Measurements from ENCODE around the gene DUSP22.
"Not testable (repeated sequence)": the region's sequence is repeated elsewhere in the genome, so short reads cannot be mapped to it uniquely, and the experiment has no call there.

DUSP22 gene

DNA sequence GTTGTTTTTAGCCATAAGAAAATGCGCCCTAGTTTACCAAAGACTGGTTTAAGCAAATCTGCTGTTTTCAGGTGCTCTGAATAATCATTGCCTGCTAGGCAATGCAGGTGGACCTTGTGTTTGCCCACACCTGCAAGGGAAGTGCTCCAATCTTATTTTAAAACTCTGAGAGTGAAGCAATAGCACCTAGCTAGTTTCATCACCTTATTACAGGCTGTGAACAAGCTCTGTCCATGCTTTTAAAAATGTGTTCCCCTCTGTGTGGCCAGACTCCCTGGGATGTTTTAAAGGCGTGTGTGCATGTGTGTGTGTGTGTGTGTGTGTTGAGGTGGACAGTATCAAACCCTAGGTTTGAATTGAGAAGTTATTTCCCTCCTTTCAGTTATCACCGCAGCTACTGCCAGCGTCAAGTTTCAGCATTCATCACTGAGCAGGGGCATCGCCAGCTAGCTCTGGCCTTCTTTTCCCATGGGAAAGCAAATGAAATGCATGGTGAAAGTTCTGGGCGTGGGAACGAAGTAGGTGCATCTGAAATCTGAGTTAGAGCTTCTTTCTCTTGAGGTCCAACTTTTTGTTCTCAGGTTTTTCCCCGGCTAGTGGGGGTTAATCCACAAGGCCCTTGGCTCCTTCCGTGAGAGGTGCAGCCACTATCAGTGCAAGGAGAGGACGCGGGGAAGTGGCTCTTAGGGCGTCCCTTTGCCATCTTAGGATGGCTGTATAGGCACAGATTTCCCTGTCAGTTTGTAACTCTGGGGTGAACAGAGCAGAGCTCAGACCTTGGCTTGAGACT lies 30.8 kb downstream of the DUSP22 start:
- DNase-seq (ENCODE audit: low read depth in 4 of 4, low spot score in 1 of 4) = no peak

DNA sequence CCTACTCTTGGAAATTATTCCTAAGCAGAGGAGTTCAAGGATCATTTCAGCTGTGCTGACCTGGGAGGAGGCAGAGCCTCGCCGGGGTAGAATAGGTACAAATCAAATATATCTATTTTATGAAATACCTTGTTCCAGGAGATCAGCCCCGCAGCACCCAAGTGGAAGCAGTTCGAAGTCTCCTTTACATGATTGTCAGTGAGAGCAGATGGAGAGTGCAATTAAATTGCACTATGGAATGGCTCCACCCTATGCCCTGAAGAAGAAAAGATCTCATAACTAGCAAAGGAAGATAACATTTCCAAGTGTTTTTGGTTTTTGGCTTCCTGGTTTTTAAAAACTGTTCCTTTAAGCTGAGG lies 31.4 kb downstream of the DUSP22 start:
- DNase-seq (ENCODE audit: low read depth in 4 of 4, low spot score in 1 of 4) = no peak

DNA sequence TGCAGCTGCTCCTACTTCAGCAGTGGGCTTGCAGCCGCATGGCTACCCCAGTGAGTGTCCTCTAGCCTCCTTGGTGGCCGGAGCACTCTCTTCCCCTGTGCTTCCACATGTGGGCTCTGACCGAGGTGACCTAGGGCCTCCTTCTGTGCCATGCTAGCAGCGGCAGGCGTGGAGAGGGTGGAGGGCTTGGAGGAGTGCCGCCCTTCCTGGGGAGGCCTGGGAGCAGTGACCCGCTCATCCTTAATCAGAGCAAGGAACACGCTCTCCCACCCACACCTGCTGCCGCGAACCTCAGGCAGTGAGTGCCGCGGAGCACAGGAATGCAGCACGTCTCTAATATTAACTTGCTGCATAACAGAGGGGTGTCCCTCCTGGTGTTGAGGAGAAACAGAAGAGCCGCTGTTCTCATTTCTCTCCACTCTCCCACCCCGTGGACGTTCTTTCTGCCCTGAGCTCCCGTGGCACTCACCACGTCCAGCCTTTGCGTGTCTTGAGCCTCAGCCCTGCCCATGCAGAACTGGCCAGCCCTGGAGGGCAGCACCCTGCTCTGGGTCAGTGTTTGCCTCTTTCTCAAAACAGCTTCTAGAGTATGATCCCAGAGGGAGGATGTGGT lies 31.9 kb downstream of the DUSP22 start:
- no peak for DNase-seq (ENCODE audit: low read depth in 4 of 4, low spot score in 1 of 4)

DNA sequence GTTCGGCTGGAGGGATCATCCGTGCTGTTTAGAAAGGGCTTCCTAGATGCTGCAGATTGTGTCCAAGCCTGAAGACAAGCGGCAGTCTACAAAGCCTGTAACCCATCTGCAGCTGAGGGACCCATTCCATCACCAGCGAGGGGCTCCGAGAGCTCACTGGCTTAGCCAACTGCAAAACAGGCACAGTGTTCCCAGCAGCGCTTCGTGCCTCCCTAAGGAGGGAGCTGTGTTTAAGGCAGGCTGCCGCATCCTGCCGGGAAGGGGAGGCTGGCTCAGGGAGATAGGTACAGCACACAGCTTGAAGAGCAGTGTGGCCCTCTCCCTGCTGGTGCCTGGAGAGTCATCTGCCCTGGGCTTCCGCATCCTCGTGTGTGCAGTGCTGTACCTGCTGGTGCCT lies 32.4 kb downstream of the DUSP22 start:
- DNase-seq (ENCODE audit: low read depth in 4 of 4, low spot score in 1 of 4) = no peak

DNA sequence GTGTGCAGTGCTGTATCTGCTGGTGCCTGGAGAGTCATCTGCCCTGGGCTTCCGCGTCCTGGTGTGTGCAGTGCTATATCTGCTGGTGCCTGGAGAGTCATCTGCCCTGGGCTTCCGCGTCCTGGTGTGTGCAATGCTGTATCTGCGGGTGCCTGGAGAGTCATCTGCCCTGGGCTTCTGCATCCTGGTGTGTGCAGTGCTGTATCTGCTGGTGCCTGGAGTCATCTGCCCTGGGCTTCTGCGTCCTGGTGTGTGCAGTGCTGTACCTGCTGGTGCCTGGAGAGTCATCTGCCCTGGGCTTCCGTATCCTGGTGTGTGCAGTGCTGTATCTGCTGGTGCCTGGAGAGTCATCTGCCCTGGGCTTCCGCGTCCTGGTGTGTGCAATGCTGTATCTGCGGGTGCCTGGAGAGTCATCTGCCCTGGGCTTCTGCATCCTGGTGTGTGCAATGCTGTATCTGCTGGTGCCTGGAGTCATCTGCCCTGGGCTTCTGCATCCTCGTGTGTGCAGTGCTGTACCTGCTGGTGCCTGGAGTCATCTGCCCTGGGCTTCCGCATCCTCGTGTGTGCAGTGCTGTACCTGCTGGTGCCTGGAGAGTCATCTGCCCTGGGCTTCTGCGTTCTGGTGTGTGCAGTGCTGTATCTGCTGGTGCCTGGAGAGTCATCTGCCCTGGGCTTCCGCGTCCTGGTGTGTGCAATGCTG lies 33.0 kb downstream of the DUSP22 start:
- not testable (repeated sequence) for DNase-seq (ENCODE audit: low read depth in 4 of 4, low spot score in 1 of 4)

DNA sequence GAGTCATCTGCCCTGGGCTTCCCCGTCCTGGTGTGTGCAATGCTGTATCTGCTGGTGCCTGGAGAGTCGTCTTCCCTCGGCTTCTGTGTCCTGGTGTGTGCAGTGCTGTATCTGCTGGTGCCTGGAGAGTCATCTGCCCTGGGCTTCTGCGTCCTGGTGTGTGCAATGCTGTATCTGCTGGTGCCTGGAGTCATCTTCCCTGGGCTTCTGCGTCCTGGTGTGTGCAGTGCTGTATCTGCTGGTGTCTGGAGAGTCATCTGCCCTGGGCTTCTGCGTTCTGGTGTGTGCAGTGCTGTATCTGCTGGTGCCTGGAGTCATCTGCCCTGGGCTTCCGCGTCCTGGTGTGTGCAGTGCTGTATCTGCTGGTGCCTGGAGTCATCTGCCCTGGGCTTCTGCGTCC lies 33.8 kb downstream of the DUSP22 start:
- DNase-seq (ENCODE audit: low read depth in 4 of 4, low spot score in 1 of 4) = not testable (repeated sequence)

DNA sequence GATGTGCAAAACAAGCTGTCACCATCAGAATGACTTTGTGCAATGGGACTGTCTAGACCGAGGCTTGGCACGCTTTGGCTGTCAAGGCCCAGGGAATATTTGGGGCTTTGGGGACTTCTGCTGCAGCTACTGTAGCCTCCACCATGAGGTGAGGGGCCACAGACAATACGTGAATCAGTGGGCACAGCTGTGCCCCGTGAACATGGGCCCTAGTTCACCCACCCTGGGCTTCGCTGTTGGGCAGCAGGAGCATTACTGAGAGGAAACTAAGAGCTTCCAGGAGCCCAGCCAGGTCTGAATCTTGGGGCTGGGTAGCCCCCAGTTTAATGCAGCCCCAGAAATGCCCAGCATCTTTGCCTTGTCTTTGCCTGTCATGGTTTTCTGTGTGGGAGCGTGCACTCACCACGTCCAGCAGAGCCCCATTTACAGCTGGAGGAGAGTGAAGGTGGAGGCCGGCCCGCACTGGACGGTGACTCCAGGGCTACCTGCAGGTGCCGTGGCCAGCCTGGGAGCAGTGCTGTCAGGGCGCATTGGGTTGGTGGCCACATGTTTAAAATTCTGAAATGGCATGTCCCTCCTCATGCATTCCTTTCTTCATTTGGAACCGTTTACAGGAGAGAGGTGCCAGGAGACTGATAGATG lies 34.7 kb downstream of the DUSP22 start:
- DNase-seq (ENCODE audit: low read depth in 4 of 4, low spot score in 1 of 4) = no peak

DNA sequence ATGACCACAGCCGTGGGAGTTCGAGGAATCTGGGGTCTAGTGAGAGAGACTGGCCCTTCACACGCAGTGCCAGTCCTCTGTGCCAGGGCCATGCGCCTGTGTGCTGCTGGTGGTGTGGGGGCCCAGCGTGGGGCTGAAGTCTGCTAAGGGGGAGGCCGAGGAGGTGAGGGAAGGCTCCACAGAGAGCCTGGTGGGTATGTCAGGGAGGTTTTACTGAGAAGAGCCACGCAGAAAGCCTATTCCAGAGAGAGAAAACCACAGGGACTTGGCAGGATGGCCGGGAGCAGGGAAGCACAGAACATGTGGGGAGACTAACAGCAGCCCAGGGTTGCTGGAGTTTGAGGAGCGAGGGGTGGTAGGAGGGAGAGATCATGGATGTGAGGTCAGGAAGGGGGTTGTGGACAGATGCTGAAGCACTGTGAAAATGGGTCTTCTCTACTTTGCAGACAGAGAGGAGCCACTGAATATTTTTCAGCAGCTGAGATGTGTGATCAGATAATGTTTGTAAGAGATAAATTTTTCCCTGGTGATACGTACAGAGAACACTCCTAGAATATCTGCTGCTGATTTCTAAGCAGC lies 35.3 kb downstream of the DUSP22 start:
- DNase-seq (ENCODE audit: low read depth in 4 of 4, low spot score in 1 of 4) = no peak

DNA sequence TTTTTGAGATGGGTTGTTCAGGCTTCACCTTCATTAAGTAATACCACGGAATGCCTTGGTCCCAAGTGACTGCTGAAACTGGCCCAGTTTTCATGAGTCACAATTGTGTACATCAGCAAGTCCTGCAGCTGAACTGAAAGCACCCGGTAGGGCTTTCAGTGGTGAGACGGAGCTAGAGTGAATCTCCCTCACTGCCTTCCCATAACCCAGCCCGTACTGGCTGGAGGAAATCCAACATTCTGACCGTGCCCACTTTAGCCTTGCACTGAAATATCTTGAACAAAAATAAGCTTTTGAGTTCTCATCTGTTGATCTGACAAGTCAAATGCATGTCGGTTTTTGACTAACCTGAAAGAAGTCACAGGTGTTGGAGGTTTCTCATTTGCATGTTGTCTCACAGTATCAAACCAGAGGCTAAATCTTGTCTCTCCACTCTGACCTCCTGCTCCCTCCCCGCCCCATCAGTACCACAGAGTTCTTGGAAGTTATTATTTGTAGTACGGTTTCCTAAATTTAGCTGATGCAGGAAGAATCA lies 35.9 kb downstream of the DUSP22 start:
- DNase-seq (ENCODE audit: low read depth in 4 of 4, low spot score in 1 of 4) = no peak

DNA sequence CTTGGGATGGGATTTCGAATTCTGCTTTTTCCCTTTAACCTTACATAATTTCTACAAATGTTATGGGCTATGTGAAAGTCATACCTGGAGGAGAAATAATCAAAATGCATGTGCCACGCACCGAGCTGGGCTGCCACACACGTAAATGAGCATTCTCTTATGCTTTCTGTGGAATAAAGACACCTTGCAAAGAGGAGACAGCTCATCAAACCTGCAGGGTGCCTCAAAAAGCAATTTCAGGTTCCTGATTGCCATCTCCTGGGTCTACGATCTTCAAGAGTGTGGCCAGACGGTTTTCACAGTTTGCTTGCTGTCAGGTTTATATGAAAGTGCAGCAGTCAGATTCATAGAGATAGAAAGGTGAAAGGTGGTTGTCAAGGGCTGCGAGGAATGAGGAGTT lies 36.6 kb downstream of the DUSP22 start:
- no peak for DNase-seq (ENCODE audit: low read depth in 4 of 4, low spot score in 1 of 4)

DNA sequence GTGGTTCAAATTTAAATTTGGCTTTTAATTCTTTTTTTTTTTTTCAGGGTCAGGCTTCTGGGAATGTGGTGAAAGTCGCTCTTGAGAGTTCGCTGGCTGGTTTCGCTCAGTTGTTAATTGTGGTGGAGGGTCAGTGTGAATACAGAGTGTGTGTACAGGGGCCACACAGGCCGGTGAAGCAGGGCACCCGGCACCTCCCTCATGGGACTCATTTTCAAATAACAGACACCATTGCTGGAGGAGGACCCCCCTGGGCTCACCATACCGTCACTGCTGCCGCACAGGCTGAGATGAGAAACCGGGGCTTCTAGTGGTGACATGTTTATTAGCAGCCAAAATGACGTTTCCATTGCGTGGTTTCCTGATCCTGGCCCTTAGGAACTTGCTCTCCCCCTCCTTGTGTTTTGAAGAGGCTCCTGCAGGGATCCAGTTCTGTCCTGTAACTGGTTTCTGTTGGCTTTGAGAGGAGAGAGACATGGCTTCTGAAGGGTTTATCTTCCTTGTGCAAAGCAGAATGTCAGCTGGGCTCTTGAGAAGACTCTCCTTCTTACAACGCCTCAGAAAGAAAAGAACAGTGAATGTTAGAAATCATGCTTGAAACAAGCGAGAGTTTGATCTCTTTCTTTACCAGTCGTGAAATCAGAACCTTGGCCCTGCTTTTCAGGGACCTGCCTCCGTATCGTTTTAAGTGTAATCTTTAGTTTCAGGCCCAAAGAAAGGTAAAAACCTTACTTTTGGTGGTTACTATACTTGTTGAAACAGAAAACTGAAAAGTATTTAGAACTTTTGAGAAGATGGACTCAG lies 37.8 kb downstream of the DUSP22 start:
- no peak for DNase-seq (ENCODE audit: low read depth in 4 of 4, low spot score in 1 of 4)

DNA sequence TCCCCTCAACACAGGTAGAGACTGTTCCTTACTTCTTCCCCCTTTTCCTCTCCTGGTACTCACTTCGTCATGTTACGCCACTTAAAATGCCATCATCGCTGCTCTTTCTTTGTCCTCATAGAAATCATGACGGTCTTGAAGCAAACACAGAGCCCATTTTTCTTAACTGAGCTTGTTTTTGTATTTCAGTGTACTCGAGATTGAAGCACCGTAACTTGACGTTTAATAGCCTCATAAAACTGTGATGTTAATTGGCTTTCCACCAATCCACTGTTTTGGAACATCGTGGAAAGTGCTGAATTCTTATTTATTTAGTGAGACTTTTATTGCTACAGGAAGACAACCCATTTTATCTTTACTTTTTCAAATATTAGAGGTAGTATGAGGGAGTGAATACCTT lies 38.7 kb downstream of the DUSP22 start:
- no peak for DNase-seq (ENCODE audit: low read depth in 4 of 4, low spot score in 1 of 4)

DNA sequence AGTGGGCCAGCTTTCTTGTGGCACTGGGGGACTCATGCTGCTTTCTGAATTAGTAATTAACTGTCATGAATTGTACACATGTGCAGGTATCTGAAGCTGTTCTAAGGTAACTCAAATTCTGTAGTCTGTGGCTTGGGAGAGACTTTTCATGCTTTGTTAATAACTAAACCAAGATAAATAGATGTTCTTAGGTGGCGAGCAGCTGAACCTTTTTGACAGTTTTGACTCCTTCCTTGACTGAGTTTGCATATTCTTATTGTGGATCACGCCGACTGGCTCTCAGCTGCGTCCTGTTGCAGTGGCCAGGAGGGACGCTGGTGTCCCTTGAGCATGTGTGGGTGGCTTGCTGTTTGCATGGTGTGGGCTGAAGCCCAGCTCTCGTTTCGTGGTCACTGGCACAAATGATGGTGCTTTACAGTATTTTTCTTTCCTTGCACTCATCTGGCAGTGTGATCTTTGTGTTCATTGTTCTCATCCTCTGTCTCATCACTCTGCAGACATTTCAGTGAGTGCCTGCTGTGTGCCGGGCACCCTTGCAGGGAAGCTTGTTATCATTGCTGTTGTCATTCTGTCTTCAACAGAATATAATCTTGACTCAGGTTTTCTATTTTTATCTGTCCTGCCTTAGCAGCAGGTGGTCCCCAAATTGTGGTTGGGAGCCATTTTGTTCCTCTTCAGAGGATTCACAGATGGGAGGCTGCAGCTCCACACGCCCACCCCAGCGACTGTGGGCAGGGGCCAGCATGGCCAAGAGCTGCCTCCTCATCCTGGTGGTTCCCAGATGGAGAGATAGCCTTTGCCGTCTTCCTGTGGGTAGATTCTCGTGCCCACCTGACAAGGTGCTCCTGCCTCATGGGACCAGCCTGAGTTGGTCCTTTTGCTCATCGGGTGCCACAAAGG lies 39.6 kb downstream of the DUSP22 start:
- DNase-seq (ENCODE audit: low read depth in 4 of 4, low spot score in 1 of 4) = no peak

DNA sequence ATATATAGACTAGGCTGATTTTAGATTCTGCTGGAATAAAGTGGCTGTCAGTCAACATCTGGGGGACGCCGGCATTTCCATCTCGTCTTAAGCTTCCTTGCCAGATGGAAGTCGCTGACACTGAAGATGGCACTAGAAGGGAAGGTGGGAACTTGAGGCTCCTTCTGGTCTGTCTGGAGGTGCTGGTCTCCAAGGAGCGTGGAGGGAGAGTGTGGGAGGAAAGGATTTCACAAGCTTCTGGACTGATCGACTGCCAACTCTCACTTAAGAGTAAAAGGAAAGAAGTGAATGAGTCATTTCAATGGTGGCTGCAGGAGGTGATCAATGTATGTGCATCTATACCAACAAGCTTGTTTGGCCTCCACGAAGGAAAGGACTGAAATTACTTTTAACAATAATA lies 40.4 kb downstream of the DUSP22 start:
- DNase-seq (ENCODE audit: low read depth in 4 of 4, low spot score in 1 of 4) = no peak

DNA sequence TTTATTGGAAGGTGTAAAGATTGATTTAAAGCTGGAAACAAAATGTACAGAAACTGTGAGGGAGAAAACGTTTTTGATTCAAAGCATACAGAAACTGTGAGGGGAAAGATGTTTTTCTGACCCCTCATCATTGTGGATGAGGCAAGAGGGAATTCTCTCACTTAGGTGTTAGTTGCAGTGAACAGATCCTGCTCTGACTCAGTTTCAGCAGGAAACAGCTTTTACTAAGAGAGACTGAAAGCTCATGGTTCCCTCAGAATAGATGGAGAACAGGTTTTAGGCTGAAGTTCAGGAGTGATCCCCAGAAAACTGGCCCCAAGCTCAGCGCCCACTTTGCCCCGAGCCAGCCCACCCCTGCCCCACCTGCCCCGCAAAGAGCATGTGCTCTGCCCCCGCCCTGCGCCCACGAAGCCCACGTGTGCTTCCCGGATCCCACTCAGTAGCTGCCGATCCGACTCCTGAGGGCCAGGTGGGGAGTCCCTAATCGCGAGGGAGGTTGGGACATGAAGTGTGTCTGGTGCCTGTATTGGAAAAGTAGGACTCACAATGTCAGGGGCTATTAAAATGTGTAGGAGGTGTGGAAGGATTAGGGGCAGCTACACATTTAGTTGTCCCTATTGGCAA lies 41.2 kb downstream of the DUSP22 start:
- DNase-seq (ENCODE audit: low read depth in 4 of 4, low spot score in 1 of 4) = no peak

DNA sequence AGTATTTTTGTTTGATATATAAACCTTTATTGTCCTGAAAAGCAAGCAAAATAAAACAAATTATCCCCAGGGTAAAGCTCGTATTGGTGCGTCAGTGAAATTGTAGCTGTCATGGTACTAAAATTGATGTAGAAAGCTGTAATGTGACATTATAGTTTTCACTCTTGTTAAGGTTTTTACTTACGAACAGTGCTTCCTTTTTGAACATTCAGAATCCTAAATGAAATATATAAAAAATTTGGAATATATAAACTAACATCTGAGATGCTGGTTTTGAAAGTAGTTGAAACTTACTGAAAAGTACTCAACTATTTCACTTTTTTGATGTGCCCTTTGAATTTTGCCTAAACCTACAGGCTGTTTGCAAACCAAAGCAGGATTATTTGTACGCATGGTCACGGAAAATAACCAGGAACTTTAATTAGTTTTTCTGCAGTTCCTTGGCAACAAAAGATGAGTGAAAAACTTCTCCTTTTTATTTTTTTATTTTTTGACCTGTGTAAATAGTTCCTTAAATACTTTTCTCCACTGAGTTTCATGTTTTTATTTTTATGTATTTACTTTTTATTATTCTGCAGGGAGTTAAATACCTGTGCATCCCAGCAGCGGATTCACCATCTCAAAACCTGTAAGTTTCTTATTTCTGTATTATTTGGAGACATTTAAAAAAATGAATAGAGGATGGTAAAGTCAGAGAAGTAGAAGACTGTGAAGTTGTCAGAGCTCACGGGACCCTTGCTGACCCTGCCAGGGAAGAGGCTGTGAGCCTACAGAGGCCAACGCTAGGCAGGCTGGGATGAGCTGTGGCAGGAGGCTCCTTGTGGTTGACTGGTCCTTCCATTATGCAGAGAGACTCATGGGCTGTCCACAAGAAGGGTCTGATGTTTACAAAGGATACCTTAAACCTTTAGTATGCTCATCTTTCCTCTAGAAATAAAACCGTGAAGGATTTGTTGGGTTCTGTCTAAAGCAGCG lies 42.5 kb downstream of the DUSP22 start:
- DNase-seq (ENCODE audit: low read depth in 4 of 4, low spot score in 1 of 4) = no peak

DNA sequence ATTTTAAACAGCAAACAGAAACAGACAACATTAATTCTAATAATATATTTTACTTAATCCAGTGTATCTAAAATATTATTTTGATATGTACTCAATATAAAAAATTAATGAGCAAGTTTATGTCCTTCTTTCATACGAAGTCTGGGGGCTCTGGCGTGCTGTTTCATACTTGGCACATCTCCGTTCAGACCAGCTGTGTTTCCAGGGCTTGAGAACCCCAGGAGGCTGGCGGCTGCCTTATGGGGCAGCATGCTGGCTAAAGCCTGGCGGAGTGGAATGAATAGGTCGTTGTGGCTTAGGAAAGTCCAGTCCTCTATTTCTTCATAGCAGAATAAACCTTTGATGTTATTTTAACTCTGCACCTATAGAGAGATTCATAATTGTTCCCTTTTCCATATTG lies 43.3 kb downstream of the DUSP22 start:
- DNase-seq (ENCODE audit: low read depth in 4 of 4, low spot score in 1 of 4) = no peak
